Hepatocyte (in vitro differentiated cells): Measurements from ENCODE around the gene F12.

ENCODE experiments used
- EZH2 ChIP-seq: fragments of 200-600 bp; sonication (generic); IDR thresholded peaks from 2 replicates; pipeline ENCODE4 v1.6.1; 2016; ENCODE audit warnings: antibody characterized with exemption, mild to moderate bottlenecking, borderline replicate concordance
- TF ChIP-seq, protein P1 (sequence below): fragments of 200-600 bp; sonication (generic); IDR thresholded peaks from 2 replicates; pipeline ENCODE4 v1.5.1; 2016; ENCODE audit warnings: antibody characterized with exemption, mild to moderate bottlenecking; ENCODE audit not compliant: poor library complexity

DNA sequence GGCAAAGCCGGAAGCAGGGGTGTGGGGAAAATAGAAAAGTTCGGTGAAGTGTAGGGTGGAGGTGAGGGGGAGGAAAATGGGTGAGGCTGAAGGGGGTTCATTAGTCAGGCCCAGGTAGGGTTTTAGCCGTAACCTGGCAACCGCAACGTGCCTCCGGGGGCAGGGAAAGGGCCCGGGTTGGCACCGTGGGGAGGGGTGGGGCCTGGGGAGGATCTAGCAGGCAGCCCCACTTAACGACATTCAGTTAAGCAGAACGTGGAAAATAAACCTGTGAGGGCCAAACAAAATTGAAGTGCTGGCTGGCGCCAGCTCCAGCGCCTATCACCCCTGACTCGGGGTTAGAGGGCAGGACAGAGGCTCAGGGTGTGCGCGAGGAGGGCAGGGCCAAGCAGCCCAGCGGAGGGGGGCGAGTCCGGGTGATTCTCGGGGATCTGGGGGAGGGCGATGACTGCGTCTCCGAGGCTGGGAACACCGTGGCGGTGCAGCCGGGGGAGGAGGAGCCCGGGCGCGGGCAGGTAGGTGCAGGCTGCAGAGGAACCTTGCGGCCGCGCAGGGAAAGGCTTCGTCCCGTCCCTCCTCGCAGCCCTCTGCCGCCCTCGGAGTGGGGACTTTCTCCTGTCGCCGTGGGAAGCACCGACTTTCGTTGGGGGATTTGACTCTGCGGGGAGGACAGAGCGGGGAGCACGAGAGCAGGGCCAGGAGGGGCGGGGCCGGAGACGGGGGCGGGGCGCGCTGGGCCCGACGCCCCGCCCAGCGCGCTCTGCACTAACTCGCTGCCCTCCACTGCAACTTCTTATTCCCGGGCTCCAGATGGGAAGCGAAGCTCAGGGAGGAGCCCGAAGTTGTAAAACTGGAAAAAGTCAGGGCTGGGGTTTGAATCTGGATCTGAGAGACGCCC lies 46.5 kb downstream of the F12 start:
- TF ChIP-seq, protein P1, sequence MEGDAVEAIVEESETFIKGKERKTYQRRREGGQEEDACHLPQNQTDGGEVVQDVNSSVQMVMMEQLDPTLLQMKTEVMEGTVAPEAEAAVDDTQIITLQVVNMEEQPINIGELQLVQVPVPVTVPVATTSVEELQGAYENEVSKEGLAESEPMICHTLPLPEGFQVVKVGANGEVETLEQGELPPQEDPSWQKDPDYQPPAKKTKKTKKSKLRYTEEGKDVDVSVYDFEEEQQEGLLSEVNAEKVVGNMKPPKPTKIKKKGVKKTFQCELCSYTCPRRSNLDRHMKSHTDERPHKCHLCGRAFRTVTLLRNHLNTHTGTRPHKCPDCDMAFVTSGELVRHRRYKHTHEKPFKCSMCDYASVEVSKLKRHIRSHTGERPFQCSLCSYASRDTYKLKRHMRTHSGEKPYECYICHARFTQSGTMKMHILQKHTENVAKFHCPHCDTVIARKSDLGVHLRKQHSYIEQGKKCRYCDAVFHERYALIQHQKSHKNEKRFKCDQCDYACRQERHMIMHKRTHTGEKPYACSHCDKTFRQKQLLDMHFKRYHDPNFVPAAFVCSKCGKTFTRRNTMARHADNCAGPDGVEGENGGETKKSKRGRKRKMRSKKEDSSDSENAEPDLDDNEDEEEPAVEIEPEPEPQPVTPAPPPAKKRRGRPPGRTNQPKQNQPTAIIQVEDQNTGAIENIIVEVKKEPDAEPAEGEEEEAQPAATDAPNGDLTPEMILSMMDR, result no peak
- TF ChIP-seq EZH2, result no peak
